GM21390 (cell line): ENCODE measurements around the gene GRK5.

Source experiments
- ATAC-seq: cut with Tn5 transposase; IDR thresholded peaks from one replicate; pipeline ENCODE4 v1.9.1; 2021; ENCODE audit not compliant: unreplicated experiment

Gene GRK5

GRCh38 chr10:119337223-119337622 is 129.9 kb downstream of the GRK5 start:
- ATAC-seq = no peak

- ATAC-seq = no peak
Measured at GRCh38 chr10:119337796-119338432, 130.5 kb downstream of the GRK5 start.

- no peak for ATAC-seq
Measured at GRCh38 chr10:119339109-119339508, 131.7 kb downstream of the GRK5 start.

- ATAC-seq = no peak
Measured at GRCh38 chr10:119340893-119341458, 133.6 kb downstream of the GRK5 start.

- ATAC-seq = no peak
Measured at GRCh38 chr10:119341459-119342301, 134.3 kb downstream of the GRK5 start.

- no peak for ATAC-seq
Measured at GRCh38 chr10:119342335-119342734, 135.0 kb downstream of the GRK5 start.

GRCh38 chr10:119343011-119343601 is 135.7 kb downstream of the GRK5 start:
- ATAC-seq = no peak

- ATAC-seq = no peak
Measured at GRCh38 chr10:119344381-119344780, 137.0 kb downstream of the GRK5 start.

GRCh38 chr10:119346095-119346832 is 138.9 kb downstream of the GRK5 start:
- no peak for ATAC-seq

GRCh38 chr10:119347181-119347974 is 140.0 kb downstream of the GRK5 start:
- ATAC-seq = no peak

- no peak for ATAC-seq
Measured at GRCh38 chr10:119348106-119348505, 140.7 kb downstream of the GRK5 start.

- no peak for ATAC-seq
Measured at GRCh38 chr10:119348516-119349240, 141.3 kb downstream of the GRK5 start.

- ATAC-seq = no peak
Measured at GRCh38 chr10:119349341-119349740, 142.0 kb downstream of the GRK5 start.

GRCh38 chr10:119349937-119350501 is 142.6 kb downstream of the GRK5 start:
- no peak for ATAC-seq

- no peak for ATAC-seq
Measured at GRCh38 chr10:119350502-119351097, 143.2 kb downstream of the GRK5 start.

GRCh38 chr10:119351189-119351588 is 143.8 kb downstream of the GRK5 start:
- ATAC-seq = no peak

- no peak for ATAC-seq
Measured at GRCh38 chr10:119352042-119352441, 144.7 kb downstream of the GRK5 start.

- ATAC-seq = no peak
Measured at GRCh38 chr10:119352807-119353206, 145.4 kb downstream of the GRK5 start.

GRCh38 chr10:119353421-119353820 is 146.1 kb downstream of the GRK5 start:
- ATAC-seq = no peak
